GM21381 (cell line): ENCODE data around the gene NAMPT.
"Not testable (repeated sequence)": the region's sequence is repeated elsewhere in the genome, so short reads cannot be mapped to it uniquely, and the experiment has no call there.

ENCODE experiments used
- ATAC-seq: cut with Tn5 transposase; IDR thresholded peaks from one replicate; pipeline ENCODE4 v1.9.1; 2021; ENCODE audit warnings: mild to moderate bottlenecking, moderate library complexity; ENCODE audit not compliant: unreplicated experiment

The NAMPT gene

DNA sequence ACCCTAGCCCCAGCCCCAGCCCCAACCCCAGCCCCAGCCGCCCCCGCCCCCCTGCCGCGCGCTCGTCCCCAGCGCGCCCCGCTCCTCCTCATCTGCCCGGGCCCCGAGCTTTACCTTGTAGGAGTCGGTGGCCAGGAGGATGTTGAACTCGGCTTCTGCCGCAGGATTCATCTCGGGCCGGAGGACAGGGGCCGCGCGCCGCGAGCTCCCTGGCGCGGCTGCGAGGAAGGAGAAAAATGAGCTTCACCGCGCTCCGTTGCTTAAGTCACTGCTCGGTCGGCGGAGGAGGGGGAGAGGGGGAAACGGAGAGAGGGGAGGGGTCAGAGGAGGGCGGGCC lies at the start of gene NAMPT:
Gene NAMPT (minus strand): TSS at position 270 of the 337 bp plus-strand sequence. CDS start 99 bp downstream, at position 171.
- ATAC-seq = no peak

DNA sequence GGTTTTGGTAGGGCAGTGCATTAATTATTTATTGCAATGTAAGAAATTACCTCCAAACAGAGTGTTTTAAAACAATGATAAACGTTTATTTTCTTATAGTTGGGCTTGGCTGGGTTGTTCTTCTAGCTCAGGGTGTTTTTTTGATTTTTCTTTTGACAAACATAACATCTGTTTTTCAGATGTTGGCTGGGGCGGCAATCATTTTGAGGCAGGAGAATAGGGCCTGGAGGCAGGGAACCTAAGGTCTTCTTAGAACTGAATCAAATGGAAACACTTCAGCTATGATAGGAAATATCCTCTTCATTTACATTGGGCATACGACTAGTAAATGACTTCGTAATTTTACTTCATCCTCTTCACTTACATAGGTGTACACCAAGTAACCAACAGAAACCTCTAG lies 47.4 kb upstream of the NAMPT start:
- ATAC-seq = no peak

DNA sequence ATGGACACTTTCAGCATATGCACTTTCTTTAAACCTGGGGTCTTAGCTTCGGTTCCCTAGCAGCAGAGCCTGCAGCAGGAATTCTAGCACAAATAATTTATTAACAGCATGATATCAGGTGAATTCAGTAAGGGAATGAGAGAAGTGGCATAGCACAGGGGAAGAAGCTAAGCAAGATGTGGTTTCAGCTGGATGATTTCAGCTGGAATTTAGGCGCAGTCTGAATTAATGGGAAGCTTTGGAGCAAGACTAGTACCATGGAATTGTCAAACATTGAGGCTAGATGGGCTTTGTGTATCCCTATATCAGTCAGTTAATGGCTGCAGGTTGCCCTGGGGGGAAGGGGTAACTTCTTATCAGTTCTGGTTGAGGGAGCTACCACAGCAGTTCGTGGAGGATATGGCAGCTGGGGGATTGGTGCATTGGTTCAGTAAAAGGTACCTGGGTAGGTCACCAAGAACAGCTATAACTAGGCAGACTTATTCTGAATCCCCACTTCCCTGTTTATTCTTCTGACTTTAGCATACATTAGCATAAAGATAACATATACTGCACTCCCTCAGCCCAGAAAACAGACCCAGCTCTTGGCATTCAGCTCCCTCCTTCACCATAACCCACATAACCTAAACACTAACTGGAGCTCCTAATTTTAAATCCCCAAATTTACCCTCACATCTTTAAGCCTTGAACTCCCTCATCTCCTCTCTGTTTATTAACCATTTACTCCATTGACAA lies 46.8 kb upstream of the NAMPT start:
- ATAC-seq = no peak

DNA sequence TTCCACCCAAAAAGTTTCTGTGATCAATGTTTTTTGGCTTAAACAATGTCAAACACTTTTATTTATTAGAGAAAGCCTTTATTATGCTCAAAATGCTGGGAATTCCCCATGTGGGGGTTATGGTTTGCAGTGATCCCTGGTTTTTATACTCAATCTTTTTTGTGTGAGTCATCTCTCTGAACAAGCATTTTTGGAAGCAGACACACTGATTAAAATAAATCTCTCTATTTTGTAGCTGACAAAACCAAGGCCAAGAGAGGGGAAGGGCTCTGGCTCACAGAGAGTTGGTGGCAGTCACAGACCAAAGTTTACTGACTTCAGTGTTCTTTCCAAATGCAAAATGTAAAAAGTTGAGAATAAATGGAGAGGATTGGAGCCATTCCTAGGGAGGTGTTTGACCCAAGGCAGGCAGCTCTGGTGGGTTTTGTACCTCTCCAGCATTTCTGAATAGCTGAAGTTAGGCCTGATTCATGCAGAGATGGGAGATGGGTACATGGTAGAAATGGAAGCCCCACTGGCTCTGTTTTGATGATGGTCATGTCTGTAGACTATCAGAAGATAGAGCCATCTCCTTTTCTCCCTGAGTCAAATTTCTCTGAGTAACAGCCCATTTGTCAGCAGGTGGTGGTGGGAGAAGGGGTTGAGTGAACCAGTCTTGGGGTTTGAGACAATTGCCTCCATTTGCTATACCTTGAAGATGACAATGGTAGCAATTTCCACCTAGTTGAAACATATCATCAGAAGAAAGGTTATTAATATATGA lies 45.4 kb upstream of the NAMPT start:
- no peak for ATAC-seq

DNA sequence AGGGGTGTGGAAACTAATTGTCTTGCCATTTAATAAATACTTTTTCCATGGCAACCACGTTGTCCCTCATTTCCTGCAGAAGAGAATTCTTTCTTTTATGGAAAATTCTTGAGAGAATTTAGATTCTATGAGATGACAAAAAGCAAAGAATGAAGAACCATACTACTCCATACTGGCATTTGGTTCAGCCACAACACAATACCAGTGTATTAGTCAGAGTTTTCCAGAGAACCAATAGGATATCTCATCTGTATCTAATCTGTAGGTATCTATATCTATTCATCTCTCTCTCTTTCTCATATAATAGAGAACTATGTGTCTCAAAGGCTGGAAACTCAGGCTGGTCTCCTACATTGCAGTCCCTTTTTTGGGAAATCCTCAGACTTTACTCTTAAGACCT lies 44.6 kb upstream of the NAMPT start:
- no peak for ATAC-seq

DNA sequence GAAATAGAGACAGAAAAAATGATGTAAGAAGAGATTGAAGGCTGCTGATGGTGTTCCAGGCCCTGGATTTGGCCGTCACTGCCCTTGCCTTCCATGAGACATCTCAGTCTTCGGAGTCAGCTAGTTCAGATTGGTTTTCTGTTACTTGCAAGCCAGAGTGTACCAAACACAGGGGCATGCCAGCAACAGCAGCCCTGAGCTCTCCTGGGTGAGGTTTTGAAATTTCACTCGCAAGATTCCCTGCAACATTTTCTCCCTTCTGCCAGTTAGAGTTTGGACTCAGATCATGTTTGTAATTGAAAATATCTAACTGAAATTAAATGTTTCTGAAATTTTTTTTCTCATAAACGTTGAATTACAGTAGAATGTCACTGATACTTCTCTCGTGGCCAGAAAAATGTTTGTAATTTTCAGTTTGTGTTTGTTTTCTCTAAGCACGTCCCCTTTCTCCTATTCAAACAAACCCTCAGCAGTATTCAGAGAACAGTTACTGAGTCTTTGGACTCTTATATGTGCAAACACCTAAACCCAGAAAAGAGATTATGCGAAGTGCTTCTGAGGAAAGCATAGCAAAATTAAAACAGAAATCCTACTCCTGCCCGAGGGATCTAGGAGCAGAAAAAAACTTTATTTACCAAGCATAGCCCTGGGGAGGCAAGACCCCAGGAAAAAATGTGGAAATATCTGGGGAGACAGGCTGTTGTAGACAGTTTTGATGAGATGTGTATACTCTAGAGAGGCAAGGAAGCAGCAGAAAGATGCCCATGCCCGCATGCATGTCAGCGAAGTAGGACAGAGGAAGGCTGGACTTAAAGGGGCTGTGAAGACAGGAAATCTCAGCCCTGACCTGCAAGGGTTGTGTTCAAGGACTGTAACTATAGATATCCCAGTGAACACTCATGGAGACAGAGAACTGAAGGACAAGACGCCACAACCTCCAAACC lies 43.0 kb upstream of the NAMPT start:
- no peak for ATAC-seq

DNA sequence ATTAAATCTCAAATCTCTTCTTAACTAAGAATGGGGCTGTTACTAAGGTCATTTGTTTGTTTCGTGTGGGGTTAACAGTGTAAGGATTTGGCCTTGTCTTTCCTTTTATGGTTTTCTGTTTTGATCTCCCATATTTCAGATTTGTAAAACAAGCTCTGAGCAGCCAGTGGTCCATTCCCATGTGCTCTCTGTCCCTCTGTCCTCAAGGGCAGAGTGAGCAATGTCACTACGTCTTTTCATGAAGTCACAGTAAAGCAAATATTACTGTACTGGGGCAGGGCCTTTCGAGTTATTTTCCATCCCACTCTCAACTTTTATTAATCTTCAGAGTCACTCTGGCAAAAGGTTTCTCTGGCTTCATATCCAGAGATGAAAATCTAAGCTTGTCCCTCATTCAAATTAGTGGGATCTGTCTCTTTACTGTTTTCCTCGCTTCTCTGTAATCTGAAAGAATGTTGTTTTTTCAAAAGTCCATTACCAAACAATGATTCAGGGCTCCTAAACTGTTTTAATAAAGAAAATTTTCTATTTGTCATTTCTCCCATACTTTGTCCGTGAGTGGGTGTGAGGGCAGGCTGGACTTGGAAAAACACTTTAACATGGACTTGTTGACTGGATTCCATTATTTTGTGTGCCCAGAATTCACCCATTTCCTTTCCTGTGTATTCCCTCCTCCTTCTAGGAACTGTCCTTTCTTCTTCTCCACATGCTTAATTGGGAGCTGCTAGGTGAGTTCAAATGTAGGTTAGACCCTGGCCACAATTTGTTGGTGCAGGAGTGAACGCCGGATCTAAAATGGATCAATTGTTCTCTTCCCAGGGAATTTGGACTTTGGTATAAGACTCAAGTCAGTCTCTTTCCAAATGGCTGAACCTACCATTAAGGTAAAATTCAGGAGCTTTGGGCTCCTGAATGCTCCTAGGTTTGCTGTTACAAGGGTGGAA lies 42.1 kb upstream of the NAMPT start:
- ATAC-seq = no peak

DNA sequence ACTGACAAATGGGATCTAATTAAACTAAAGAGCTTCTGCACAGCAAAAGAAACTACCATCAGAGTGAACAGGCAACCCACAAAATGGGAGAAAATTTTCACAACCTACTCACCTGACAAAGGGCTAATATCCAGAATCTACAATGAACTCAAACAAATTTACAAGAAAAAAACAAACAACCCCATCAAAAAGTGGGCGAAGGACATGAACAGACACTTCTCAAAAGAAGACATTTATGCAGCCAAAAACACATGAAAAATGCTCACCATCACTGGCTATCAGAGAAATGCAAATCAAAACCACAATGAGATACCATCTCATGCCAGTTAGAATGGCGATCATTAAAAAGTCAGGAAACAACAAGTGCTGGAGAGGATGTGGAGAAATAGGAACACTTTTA lies 39.7 kb upstream of the NAMPT start:
- not testable (repeated sequence) for ATAC-seq

DNA sequence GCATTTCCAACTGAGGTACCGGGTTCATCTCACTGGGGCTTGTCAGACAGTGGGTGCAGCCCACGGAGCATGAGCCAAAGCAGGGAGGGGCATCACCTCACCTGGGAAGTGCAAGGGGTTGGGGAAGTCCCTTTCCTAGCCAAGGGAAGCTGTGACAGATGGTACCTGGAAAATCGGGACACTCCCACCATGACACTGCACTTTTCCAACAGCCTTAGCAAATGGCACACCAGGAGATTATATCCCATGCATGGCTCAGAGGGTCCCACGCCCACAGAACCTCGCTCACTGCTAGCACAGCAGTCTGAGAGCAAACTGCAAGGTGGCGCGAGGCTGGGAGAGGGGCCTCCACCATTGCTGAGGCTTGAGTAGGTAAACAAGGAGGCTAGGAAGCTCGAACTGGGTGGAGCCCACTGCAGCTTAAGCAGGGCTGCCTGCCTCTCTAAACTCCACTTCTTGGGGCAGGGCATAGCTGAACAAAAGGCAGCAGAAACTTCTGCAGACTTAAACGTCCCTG lies 35.5 kb upstream of the NAMPT start:
- not testable (repeated sequence) for ATAC-seq

DNA sequence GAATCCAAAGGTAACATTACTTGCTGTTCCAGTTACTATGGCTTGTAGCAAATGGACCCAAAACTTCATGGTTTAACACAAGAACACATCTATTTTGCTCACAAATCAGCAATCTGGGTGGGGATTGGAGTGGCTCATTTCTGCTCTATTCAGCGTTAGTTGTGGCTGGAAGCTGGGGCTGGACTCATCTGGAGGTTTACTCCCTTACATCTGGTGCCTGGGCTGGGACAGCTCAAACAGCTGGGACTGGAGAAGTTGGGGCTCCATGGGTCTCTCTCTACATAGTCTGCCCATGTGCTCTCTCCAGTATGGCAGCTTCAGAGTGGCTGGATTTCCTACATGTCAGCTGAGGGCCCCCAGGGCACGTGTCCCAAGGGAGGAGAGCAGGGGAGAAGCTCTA lies 33.7 kb upstream of the NAMPT start:
- ATAC-seq = no peak

DNA sequence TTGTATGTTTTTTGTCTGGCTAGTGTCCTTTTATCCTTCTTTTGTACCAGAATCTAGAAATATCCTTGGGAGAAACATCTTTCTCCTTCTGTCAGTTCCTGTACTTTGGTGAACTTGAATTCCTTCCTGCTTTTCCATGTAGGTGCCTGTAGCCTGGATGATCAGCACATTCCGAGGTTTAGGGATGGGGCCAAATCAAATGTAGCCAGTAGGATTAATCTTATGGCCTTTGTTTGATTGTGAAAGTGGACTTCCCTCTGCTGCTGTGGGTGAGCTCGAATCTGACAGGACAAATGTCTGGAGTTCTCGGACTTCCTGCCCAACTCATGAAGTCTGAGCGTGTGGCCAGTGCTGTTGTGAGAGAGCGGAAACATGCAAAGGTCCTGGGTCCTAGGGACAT lies 33.2 kb upstream of the NAMPT start:
- no peak for ATAC-seq

DNA sequence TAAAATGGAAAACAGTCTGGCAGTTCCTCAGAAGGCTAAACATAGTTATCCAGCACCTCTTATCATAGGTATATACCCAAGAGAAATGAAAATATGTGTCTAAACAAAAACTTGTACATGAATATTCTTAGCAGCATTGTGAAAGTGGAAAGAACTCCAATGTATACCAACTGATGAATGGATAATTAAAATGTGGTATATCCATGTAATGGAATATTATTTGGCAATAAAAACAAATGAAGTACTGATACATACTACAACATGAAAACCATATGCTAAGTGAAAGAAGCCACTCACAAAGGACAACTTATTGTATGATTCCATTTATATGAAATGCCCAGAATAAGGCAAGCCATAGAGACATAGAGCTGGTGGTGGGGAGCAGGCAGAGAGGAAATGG lies 32.2 kb upstream of the NAMPT start:
- no peak for ATAC-seq

DNA sequence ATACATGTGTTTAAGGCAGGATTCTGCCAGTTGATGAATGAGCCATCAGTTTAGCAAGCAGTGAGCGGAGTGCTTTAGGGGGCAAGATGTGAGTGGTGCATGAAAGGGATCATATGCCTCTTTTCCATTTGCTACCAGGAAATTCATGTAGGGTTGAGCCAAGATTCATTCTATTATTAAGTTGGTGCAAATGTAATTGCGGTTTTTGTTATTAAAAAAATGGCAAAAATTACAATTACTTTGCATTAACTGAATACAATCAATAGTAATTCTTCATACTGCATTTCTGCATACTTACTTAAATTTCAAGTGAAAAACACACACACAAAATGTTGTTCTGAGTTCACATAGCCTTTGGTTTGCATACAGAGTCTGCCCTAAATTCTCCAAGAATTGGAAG lies 30.1 kb upstream of the NAMPT start:
- ATAC-seq = no peak

DNA sequence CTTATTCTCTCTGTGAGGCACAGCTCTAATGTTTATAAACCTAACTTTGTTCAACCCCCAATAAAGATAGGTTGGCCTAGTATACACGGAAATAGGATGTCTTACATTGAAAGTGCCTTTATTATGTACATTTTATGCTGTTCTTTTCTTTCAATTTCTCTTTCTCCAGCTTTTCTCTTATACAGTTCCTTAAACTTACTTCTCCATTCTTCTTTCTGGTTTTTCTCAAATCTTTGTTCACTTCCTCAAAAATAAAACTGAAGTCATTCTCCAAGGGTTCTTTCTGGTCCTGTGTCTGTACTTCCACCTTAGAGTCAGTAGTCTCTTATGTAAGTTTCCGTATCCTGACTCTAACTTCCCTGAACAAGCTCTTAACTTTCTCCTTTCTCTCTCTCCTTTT lies 29.2 kb upstream of the NAMPT start:
- ATAC-seq = no peak

DNA sequence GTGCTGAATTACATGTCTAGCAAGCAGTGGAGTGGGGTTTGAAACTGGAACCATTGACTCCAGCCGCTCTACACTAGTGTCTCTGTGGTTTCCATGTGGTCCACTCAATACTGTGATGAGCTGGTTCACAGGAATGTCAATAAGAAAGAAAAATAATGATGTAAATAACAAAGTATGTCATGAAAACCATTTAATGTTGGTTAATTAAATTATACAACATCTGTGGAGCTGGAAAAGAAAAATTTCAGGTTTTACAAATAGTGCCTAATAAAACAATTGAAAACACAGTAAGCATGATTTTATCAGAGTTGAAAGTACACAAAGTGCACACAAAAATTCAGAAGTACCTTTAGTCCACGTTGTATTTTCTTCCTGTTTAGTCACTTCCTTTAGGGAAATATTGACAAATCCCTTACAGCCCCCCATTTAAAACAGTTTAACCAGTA lies 28.7 kb upstream of the NAMPT start:
- ATAC-seq = no peak

DNA sequence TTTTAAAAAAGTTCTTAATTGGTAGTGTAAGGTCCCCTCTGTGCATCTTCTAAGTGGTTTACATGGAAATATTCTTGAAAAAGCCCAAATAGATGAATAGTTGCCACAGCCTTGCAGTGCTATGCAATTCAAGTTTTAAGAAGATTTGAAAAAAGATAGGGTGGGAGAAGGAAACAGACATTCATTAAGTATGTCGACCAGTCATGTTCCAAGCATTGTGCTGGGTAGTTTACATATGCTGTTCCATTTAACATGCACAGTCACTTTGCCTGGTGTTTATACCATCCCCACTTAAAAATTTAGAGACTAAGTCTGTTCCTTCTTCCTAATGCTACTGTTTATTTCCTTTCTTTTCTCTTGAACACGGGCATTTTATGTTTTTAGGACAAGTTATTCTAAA lies 28.1 kb upstream of the NAMPT start:
- ATAC-seq = no peak

DNA sequence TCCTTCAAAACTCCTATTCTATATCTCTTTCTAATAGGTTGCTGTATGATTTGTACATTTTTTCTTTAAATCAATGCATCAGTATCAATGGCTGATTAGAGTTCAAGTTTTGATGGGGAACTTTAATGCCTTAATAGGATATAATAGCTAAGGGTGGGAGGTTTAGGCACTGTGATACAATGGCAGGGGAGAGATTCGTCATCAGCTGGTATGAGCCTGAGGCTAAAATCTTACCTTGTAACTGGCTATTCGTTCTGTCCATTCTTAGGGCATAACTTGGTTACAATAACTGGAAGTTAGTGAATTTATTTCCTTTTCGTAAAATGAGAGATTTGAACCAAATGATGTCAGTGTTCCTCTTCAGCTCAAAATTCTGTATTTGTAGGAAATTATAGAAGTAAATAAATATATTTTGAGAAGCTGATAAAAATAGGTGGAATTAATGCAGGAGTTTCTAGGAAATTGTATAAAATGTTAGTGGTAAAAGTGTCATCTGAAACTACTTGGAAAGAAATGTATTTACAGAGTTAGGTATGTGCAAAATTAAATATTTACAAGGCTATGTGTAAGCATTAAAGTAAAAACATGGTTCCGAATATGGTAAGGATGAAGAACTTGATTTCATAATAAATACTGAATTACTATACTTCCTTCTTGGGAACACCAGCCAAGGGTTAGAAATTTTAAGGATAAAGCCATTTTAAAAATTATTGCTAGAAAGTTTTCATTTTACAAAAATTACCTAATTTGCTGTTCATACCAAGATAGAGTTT lies 27.5 kb upstream of the NAMPT start:
- ATAC-seq = no peak

DNA sequence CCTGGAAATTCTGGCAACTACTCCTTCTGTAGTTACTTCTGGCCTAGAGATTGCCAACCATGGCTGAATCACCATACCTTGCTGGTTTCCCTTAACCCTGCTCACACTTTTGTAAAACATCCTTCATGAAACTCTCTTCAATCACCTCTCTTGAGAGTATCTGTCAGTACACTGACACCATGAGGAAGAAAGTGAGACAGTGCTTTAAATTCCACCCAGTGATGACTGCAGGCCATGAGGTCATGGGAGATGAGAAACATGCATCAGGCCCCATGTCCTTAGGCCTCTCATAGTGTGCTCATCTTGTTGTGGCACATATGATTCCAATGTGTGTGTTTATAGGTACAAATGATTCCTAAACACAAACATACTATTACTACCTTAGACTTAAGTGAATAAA lies 24.6 kb upstream of the NAMPT start:
- no peak for ATAC-seq

DNA sequence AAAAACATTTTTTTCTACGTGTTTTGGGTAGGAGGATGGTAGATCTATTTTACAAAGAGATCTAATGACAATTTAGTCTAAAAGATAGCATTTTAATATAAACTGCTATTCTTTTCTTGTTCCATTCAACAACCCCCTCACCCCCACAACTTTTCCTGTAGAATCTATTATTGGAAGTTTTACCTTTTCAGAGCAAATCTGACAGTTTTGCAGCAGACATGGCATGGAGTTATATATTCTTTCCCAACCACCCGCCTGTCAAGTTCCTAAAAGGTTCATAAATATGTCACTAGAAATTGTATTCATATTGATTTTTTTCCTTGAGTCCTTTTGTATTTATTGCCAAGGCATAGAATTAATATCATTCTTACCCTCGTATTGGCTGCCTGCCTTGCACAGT lies 21.5 kb upstream of the NAMPT start:
- ATAC-seq = no peak
